Measurements from ENCODE around the gene L3MBTL4.

Gene L3MBTL4

GRCh38 chr18:5979176-5979888, 435.4 kb downstream of the L3MBTL4 start:
- no peak for DNase-seq

- no peak for DNase-seq
Measured at GRCh38 chr18:5977022-5977421, 437.7 kb downstream of the L3MBTL4 start.

DNA sequence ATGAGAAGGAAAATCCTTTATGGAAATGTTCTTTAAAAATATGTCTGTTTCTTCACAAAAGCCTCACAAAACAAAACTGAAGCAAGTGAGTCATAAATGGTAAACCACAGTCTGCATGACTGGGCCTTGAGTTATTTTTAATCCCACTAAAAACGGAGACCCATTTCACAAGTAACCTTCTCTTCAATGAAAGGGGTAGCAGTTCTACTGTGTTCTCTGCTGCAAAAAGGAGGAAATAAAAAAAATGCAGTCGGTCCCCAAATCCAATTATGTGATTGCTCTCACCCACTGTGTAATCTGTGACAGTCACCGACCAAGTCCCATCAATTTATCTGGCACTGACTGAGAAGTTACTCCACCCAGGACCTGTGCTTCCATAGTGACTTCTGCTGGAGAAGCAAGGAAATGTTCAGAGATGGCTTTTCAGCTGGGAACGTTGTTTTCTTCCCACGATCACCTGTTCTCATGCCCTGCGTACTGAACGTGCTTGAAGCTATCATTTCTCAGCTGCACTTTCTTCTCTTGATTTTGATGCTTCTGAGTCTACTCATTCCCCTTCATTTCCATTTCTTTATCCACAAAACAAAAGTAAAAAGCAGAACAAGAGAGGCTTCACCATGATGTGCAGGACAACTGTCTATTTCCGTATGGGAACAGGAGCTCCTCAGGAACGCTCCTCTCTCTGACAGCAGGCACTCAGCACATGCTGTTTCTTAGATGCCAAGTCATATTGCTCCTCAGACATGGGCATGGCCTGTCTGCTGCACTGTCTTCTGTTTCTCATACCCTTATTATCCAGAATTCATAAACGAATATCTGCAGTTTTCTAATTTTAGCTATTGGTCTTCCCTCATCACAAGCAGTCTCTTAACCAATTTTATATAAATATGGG, 439.4 kb downstream of the L3MBTL4 start:
- DNase-seq: no peak

- DNase-seq: no peak
Measured at GRCh38 chr18:5974696-5975095, 440.0 kb downstream of the L3MBTL4 start.

DNA sequence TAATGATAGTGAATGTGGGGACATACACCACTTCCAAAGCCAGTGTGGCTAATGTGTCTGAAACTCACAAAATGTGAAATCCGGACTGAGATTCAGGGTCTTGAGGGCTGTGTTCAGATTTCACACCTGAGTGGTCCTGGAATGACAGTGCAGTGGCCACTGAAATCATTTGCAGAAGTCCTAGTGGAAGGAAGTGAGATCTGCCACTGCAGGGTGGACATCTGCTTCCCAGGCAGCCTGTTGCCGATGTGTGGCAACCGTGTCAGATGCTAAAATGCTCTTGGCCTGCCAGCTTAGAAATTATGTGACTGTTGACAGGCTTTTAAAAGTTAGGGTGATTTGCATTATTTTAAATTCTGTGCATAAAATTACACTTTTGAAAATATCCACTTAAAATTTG, 441.6 kb downstream of the L3MBTL4 start:
- no peak for DNase-seq

- DNase-seq: no peak
Measured at GRCh38 chr18:5972298-5972697, 442.4 kb downstream of the L3MBTL4 start.

GRCh38 chr18:5969989-5970403, 444.7 kb downstream of the L3MBTL4 start:
- DNase-seq: no peak

DNA sequence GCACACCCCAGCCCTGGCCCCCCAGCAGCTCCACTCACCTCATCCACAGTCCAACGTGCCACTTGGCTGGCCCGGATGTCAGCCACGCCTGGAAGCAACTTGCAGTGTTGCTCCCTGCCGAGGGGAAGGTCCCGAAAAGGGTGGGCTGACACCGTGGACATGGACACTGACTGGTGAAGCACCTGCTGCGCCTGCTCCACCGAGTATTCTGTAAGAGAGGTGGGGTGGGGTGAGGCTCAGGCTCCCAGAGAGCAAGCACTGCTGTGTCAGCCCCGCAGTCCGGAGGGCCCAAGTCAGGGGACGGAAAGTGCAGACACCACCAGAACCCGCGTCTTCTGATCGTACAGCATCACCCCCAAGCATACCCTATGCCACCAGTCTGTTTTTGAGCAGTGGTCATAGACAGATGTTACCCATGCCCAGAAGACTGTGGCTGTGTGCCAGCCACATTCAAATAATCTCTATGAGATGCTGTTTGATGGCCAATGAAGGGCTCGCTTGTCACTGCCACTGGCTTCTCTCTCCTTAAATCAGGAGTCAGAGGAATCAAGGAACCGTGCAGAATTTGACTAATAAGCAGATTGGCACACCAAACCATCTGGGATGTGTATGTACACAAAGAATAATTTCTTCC, 445.2 kb downstream of the L3MBTL4 start:
- DNase-seq: no peak

- no peak for DNase-seq
Measured at GRCh38 chr18:5967666-5968065, 447.0 kb downstream of the L3MBTL4 start.

DNA sequence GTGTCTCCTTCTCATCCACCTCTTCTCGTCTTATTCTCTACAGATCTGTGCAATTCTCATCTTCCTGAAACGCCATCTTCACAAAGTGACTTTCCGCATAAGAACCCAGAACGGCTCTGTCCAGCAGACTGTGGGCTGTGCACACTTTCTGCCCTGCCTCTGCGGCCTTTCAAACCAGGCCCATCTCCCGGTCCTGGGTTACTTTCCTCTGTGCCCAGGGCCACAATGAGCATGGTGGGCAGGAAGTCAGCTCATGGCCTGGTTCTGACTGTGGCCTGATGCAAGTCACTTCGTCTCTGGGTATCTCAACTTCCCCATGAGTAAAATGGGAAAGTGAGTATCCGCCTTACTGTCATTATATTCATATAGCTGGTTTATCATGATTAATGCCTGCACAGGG, 447.7 kb downstream of the L3MBTL4 start:
- no peak for DNase-seq

GRCh38 chr18:5966514-5966913, 448.2 kb downstream of the L3MBTL4 start:
- DNase-seq: no peak

GRCh38 chr18:5964996-5965395, 449.7 kb downstream of the L3MBTL4 start:
- DNase-seq: no peak

- no peak for DNase-seq
Measured at GRCh38 chr18:5964596-5964995, 450.1 kb downstream of the L3MBTL4 start.

DNA sequence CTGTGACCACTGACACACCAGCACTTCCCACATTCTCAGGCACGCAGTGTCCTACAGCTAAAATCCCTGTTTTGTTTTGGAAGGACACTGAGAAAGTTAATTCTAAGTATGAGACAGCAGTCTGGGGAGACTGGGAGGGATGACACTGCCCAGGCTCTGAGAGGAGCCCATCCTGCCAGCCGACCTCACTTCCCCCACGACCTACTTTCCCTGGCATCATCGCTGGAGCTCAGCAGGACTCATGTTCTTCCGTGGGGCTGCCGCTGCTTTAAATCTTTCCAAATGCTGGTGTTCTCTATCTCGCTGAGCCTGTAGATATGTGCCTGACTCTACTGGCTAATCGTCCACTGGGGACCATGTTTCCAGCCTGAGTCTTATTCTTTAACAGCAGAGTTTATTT, 450.6 kb downstream of the L3MBTL4 start:
- no peak for DNase-seq

- no peak for DNase-seq
Measured at GRCh38 chr18:5963267-5963666, 451.4 kb downstream of the L3MBTL4 start.

- no peak for DNase-seq
Measured at GRCh38 chr18:5962362-5962761, 452.3 kb downstream of the L3MBTL4 start.

DNA sequence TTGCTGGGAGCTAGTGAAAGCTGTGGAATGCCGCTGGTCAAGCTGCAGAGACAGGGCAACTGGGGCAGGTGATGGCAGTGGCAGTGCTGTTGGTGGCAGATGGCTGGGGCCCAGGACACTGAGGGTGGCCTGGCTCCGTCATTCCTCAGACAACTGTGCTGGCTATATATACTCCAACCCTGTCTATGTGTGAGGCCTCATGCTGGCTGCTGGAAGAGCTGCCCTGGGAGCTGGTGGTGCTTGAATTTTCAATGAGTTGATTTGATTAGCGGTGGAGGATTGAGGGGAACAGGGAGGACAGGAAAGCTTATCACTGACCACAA, 452.9 kb downstream of the L3MBTL4 start:
- DNase-seq: no peak

DNA sequence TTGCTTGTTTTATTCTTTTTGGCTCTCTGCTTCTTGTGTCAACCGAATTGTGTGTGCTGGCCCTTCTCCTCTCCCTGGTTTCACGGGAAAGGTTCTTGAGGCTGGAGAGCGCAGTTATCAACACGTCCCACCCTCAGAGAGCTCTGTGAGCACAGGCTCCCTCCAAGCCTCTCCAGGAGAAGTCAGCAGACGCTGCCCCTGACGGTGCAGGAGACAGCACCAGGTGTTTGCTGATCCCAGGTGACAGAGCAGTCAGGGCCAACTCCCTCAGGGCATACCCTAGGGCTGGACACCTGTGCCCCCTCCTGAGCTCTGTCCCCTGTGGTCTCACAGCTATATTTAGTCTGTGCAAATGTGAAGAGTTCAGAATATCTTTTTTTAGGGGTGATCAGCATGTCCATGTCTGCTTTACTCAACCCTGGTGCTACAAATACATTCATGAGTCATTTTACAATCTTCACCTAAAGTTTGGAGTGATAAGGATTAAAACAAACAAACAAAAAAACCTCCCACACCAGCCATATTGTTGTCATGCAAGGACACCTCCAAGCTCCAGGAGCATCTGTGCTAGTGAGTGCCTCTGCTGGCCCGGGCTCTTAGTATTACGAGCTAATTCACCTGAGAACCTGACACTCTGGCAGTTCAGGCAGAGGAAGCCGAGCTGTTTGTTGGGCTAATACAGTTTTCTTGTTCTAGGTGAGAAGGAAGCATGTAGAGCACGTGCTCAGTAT, 453.4 kb downstream of the L3MBTL4 start:
- no peak for DNase-seq

DNA sequence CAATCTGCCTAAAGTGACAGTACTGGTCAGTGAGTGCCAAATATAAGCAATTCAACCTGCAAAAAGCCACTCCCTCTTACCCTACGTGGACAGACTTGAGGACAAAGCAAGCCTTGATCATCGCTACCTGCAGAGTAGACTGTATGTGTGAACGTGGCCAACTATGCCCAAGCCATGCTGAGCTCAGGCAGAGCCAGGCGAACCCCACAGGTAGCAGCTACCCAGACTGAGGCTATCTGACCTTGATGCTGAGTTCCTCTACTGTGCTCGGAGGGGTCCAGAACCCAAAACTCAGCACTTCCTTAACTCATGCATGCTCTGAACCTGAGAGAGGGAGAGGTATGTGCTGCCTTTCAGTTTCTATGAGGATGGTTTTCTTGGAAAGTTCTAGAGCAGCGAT, 455.9 kb downstream of the L3MBTL4 start:
- DNase-seq: no peak

- DNase-seq: no peak
Measured at GRCh38 chr18:5955861-5956260, 458.9 kb downstream of the L3MBTL4 start.

GRCh38 chr18:5951515-5952091, 463.1 kb downstream of the L3MBTL4 start:
- no peak for DNase-seq

DNA sequence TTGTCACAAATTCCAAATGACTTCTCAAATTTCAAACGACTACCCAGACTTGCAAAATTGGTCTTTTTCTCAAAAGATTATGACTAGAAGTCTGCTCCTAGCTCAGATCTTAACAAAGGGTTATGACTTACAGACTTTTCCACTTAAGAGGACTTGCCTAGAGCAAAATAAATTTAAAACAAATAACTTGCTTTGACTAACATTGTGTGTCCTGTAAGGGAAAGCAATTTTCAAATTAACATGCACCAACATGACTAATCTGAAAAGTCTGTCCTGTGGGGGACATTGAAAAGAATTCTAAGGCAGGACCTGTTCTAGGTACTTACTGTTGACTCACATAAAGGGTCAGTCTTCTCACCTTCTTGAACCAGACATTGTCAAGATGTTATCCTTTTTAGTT, 465.9 kb downstream of the L3MBTL4 start:
- no peak for DNase-seq

- no peak for DNase-seq
Measured at GRCh38 chr18:5948237-5948636, 466.5 kb downstream of the L3MBTL4 start.
